ENCODE results near the gene RIN3. TPM values are rescaled to one million over a fixed set of nuclear protein-coding genes. Genes with fewer than 3 reads are reported as not detected.

RIN3 gene
- polyA plus RNA-seq, 3 donors, result 42.8 to 144 (median 54.6) TPM

DNA sequence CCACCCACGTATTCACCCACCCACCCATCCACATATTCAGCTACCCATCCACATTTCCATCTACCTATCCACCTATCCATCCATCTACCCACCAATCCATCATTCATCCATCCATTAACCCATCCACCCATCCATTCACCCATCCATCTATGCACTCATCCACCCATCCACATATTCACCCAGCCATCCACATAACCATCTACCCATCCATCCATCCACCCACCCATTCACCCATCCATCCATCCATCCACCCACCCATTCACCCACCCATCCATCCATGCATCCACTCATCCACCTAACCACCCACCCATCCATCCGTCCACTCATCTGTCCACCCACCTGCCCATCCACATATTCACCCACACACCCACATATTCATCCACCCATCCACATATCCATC lies 164.4 kb downstream of the RIN3 start:
- no peak for TF ChIP-seq CTCF (IDR thresholded peaks at IDR 0.05)
- Mint-ChIP-seq H3K36me3 (peaks cover 80 to 96% of the 10 kb centered on the region in 2 donors), H3K4me1 (peaks cover 50% of the 10 kb centered on the region), H3K4me3 (no peak overlapping the region), H3K27me3 (ENCODE audit: low read depth in 3 of 3) (peaks cover 0 to 2% (median 0%) of the 10 kb centered on the region in 3 donors), H3K9me3 (peaks cover 6 to 14% (median 9%) of the 10 kb centered on the region in 7 donors), H3K27ac (peak overlapping the region in 3 of 7 donors; percentile 15 to 87 (median 18))
- Histone ChIP-seq H3K4me3 (replicated peaks in 1 of 3; ENCODE audit: low read depth in 2 of 3, low read length in 3 of 3) (no peak overlapping the region), H3K27me3 (ENCODE audit: control insufficient read depth in 2 of 2, insufficient read depth in 2 of 2, low read length in 2 of 2) (no peaks in the 10 kb centered on the region), H2AFZ (ENCODE audit: insufficient read depth, low read depth, low read length, poor library complexity, severe bottlenecking) (no peak overlapping the region), H3K4me2 (replicated peaks; ENCODE audit: extremely low read depth, low read length, poor library complexity, severe bottlenecking) (no peak overlapping the region), H4K20me1 (ENCODE audit: insufficient read depth, low read length) (peaks cover 100% of the 10 kb centered on the region), H3K79me2 (ENCODE audit: insufficient read depth, low read length) (peaks cover 97% of the 10 kb centered on the region), H3K9me3 (replicated peaks in 1 of 2; ENCODE audit: control insufficient read depth in 1 of 2, insufficient read depth in 1 of 2, low read length in 2 of 2) (peaks cover 0 to 4% of the 10 kb centered on the region in 2 donors), H3K9ac (ENCODE audit: insufficient read depth, low read length, poor library complexity, severe bottlenecking) (no peak overlapping the region), H3K36me3 (replicated peaks in 1 of 2; ENCODE audit: control insufficient read depth in 1 of 2, insufficient read depth in 2 of 2, low read length in 2 of 2) (peaks cover 76 to 98% of the 10 kb centered on the region in 2 donors), H3K4me1 (ENCODE audit: control insufficient read depth in 1 of 2, insufficient read depth in 2 of 2, low read length in 2 of 2) (peaks cover 51 to 61% of the 10 kb centered on the region in 2 donors), H3K27ac (ENCODE audit: low read depth in 1 of 2, low read length in 2 of 2) (peak overlapping the region in 1 of 2 donors; percentile 82)
- intact Hi-C loops (cut with micrococcal nuclease), result loop anchor here in 1 of 2 donors (5.0 kb wide), 1 partner anchor 66 kb away; no protein-coding TSS in a partner anchor
- 100% methylated on average over 2 of the region's 2 CpGs for WGBS (ENCODE audit: insufficient coverage)
- no peak for DNase-seq

GRCh38 chr14:92678766-92679165 lies 165.2 kb downstream of the RIN3 start:
- peak overlapping the region in 2 of 7 donors; percentile 60 to 75 for H3K27ac Mint-ChIP-seq
- H3K4me2 ChIP-seq (replicated peaks; ENCODE audit: extremely low read depth, low read length, poor library complexity, severe bottlenecking), result no peak overlapping the region
- peaks cover 0 to 4% of the 10 kb centered on the region in 2 donors for H3K9me3 ChIP-seq (replicated peaks in 1 of 2; ENCODE audit: control insufficient read depth in 1 of 2, insufficient read depth in 1 of 2, low read length in 2 of 2)
- intact Hi-C loops (cut with micrococcal nuclease), result loop anchor here in 1 of 2 donors (5.0 kb wide), 1 partner anchor 66 kb away; no protein-coding TSS in a partner anchor
- no peak overlapping the region for H3K4me3 Mint-ChIP-seq
- no peak overlapping the region for H2AFZ ChIP-seq (ENCODE audit: insufficient read depth, low read depth, low read length, poor library complexity, severe bottlenecking)
- H3K79me2 ChIP-seq (ENCODE audit: insufficient read depth, low read length), result peaks cover 95% of the 10 kb centered on the region
- peaks cover 48 to 53% of the 10 kb centered on the region in 2 donors for H3K4me1 ChIP-seq (ENCODE audit: control insufficient read depth in 1 of 2, insufficient read depth in 2 of 2, low read length in 2 of 2)
- H3K4me3 ChIP-seq (replicated peaks in 1 of 3; ENCODE audit: low read depth in 2 of 3, low read length in 3 of 3), result no peak overlapping the region
- no peak overlapping the region for H3K9ac ChIP-seq (ENCODE audit: insufficient read depth, low read length, poor library complexity, severe bottlenecking)
- H3K36me3 Mint-ChIP-seq, result peaks cover 79 to 96% of the 10 kb centered on the region in 2 donors
- H3K4me1 Mint-ChIP-seq, result peaks cover 45% of the 10 kb centered on the region
- H3K9me3 Mint-ChIP-seq, result peaks cover 6 to 14% (median 9%) of the 10 kb centered on the region in 7 donors
- H3K27me3 ChIP-seq (ENCODE audit: control insufficient read depth in 2 of 2, insufficient read depth in 2 of 2, low read length in 2 of 2), result no peaks in the 10 kb centered on the region
- no peak for TF ChIP-seq CTCF (IDR thresholded peaks at IDR 0.05)
- peaks cover 0 to 2% (median 0%) of the 10 kb centered on the region in 3 donors for H3K27me3 Mint-ChIP-seq (ENCODE audit: low read depth in 3 of 3)
- 95% methylated on average over 4 of the region's 5 CpGs for WGBS (ENCODE audit: insufficient coverage)
- H4K20me1 ChIP-seq (ENCODE audit: insufficient read depth, low read length), result peaks cover 100% of the 10 kb centered on the region
- no peak for DNase-seq
- H3K27ac ChIP-seq (ENCODE audit: low read depth in 1 of 2, low read length in 2 of 2), result peak overlapping the region in 1 of 2 donors; percentile 52
- peaks cover 78 to 98% of the 10 kb centered on the region in 2 donors for H3K36me3 ChIP-seq (replicated peaks in 1 of 2; ENCODE audit: control insufficient read depth in 1 of 2, insufficient read depth in 2 of 2, low read length in 2 of 2)
